Measurements from ENCODE around the gene TNRC6C. TPM values are rescaled to one million over a fixed set of nuclear protein-coding genes. Genes with fewer than 3 reads are reported as not detected.
"Not testable (repeated sequence)": the region's sequence is repeated elsewhere in the genome, so short reads cannot be mapped to it uniquely, and the experiment has no call there.

Gene TNRC6C
- total and polyA plus RNA-seq, 8 donors, result 14.0 to 20.3 (median 16.6) TPM

GRCh38 chr17:77930780-77931768, 27.4 kb upstream of the TNRC6C start:
- no peaks in the 10 kb centered on the region for H3K9me3 ChIP-seq
- intact Hi-C loops (cut with DNase I), result no loop called here
- no peaks in the 10 kb centered on the region for H3K4me1 ChIP-seq
- no peak for ATAC-seq
- no peaks in the 10 kb centered on the region for H3K36me3 ChIP-seq
- H3K4me3 ChIP-seq, result no peak overlapping the region
- H3K27ac ChIP-seq, result no peak overlapping the region
- no peak for DNase-seq
- peaks cover 0 to 89% of the 10 kb centered on the region in 2 donors for H3K27me3 ChIP-seq
- no peak for TF ChIP-seq CTCF (IDR thresholded peaks at IDR 0.05)

- Histone ChIP-seq H3K36me3 (no peaks in the 10 kb centered on the region), H3K27me3 (peaks cover 0 to 77% of the 10 kb centered on the region in 2 donors), H3K27ac (no peak overlapping the region), H3K4me1 (no peaks in the 10 kb centered on the region), H3K4me3 (no peak overlapping the region), H3K9me3 (no peaks in the 10 kb centered on the region)
- no peak for DNase-seq
- intact Hi-C loops (cut with DNase I), result no loop called here
- no peak for TF ChIP-seq CTCF (IDR thresholded peaks at IDR 0.05)
- ATAC-seq, result no peak
These were observed 24.6 kb upstream of the TNRC6C start for GRCh38 chr17:77933777-77934398.

- Histone ChIP-seq H3K9me3 (no peaks in the 10 kb centered on the region), H3K4me3 (no peak overlapping the region), H3K36me3 (no peaks in the 10 kb centered on the region), H3K27me3 (peaks cover 0 to 68% of the 10 kb centered on the region in 2 donors), H3K27ac (no peak overlapping the region), H3K4me1 (no peaks in the 10 kb centered on the region)
- intact Hi-C loops (cut with DNase I), result no loop called here
- no peak for TF ChIP-seq CTCF (IDR thresholded peaks at IDR 0.05)
- ATAC-seq (no peak), DNase-seq (no peak)
These were observed 23.4 kb upstream of the TNRC6C start for GRCh38 chr17:77935121-77935571.

GRCh38 chr17:77935744-77936143, 22.8 kb upstream of the TNRC6C start:
- ATAC-seq; DNase-seq; H3K36me3 ChIP-seq; H3K4me3 ChIP-seq; H3K9me3 ChIP-seq; H3K4me1 ChIP-seq; H3K27ac ChIP-seq; intact Hi-C loops (cut with DNase I): not testable (repeated sequence)
- peaks cover 0 to 70% of the 10 kb centered on the region in 2 donors for H3K27me3 ChIP-seq

- ATAC-seq, result no peak
- Histone ChIP-seq H3K27me3 (peaks cover 0 to 59% of the 10 kb centered on the region in 2 donors), H3K27ac (no peak overlapping the region), H3K4me1 (no peaks in the 10 kb centered on the region), H3K36me3 (no peaks in the 10 kb centered on the region), H3K4me3 (no peak overlapping the region), H3K9me3 (no peaks in the 10 kb centered on the region)
- intact Hi-C loops (cut with DNase I), result no loop called here
- no peak for TF ChIP-seq CTCF (IDR thresholded peaks at IDR 0.05)
- DNase-seq, result no peak
These were observed 21.6 kb upstream of the TNRC6C start for GRCh38 chr17:77936881-77937280.
